ENCODE measurements around the gene SEMA4F.

- TF ChIP-seq CTCF (IDR thresholded peaks at IDR 0.05; ENCODE audit: low read depth, low read length, poor library complexity, severe bottlenecking) (no peak), EZH2phosphoT487 (IDR thresholded peaks at IDR 0.05; ENCODE audit: borderline replicate concordance, low read length) (no peak)
Observed at GRCh38 chr2:74693213-74693612, 39.2 kb downstream of the SEMA4F start.

All from DOHH2 (cell line).